ENCODE data around the gene CGB3. TPM values are rescaled to one million over a fixed set of nuclear protein-coding genes. Genes with fewer than 3 reads are reported as not detected.
"Not testable (repeated sequence)": the region's sequence is repeated elsewhere in the genome, so short reads cannot be mapped to it uniquely, and the experiment has no call there.

The CGB3 gene
- not detected in 2 replicates for total RNA-seq

GRCh38 chr19:49024233-49024632 is at the start of gene CGB3:
Gene CGB3, minus strand, starts transcription at chr19:49024333. Its CDS starts 362 bp downstream, at chr19:49023971.
- not testable (repeated sequence) for DNase-seq (ENCODE audit: low read depth in 2 of 2)

- no peak for DNase-seq (ENCODE audit: low read depth in 2 of 2)
These were observed 47.9 kb upstream of the CGB3 start for GRCh38 chr19:49071860-49072547.

DNA sequence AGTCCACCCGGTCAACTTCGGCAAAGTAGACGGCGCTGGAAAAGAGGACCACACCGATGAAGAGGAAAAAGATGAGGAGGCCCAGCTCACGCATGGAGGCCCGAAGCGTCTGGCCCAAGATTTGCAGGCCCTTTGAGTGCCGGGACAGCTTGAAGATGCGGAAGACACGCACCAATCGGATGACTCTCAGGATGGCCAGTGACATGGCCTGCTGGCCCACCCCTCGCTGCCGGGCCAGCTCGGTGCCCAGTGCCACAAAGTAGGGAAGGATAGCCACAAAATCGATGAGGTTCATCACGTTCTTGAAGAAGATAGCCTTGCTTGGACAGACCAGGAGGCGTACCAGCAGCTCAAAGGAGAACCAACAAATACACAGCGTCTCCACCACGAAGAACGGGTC is 46.3 kb upstream of the CGB3 start:
- no peak for DNase-seq (ENCODE audit: low read depth in 2 of 2)

- no peak for DNase-seq (ENCODE audit: low read depth in 2 of 2)
These were observed 44.9 kb upstream of the CGB3 start for GRCh38 chr19:49069026-49069425.

- no peak for DNase-seq (ENCODE audit: low read depth in 2 of 2)
These were observed 43.4 kb upstream of the CGB3 start for GRCh38 chr19:49067554-49067953.

DNA sequence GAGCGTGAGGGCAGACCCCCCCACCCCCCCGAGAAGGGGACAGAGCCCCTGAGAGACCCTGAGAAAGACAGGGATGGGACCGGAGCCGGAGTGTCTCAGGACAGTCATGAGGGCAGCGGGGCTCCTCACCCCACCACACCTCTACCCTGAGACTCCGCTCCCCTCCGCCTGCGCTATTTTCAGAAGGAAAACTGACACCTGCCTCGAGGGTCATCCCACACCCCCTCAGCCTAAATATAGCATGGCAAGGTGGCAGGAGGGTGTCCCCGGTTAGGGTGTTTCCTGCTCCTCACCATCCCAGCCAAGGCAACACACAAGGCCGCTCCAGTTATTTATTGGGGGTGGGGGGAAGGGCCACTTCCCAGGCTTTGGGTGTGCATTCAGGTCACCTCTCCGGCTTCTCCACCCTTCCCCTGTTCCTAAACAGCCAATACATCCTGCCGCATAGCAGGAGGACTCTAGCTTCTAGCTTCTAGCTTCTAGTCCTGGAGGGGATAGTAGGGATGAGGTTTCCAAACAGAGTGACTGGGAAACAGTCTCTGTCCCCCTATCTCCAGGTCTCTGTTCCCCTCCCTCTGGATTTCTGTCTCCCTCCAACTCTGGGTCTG is 41.9 kb upstream of the CGB3 start:
- DNase-seq (ENCODE audit: low read depth in 2 of 2): no peak

DNA sequence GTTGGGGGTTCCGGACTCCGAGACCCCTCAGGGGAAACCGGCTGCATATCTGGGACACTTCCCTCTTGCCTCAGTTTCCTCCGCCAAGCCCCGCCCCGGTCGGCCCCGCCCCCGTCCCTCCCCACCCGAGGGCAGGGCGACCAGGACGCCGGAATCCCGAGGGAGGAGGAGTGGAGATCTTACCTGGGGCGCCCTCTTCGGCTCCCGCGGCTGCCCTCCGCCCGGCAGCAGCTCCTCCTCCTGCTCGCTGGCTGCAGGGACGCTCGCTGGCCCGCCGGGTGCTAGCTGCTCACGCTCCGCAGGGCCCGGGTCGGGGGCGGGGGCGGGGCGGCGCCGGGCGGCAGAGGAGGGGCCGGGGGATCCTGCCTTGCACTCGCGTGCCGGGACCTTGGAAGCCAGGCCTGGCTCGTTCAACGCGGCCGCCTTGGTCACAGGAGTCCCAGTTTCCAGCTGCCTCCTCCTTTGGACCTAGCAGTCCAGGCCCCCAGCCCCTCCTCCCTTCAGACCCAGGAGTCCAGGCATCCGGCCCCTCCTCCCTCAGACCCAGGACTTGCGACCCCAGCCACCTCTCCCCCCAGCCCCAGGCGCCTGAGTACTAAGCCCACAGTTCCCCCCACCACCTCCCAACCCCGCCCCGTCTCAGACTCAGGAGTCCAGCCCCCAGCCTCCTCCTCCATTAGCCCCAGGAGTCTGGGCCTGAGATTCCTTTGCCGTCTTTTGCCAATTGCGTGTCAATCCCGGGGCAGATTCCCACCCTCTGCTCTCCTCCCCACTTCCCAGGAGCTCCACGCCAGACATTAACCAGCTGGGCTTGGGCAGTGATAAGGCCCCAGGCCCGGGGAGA is 40.9 kb upstream of the CGB3 start, which contains the start of gene NTF4:
TSS of gene NTF4 (minus strand) at position 51 of the 844 bp plus-strand sequence. CDS start 2,821 bp downstream, outside the sequence.
- no peak for DNase-seq (ENCODE audit: low read depth in 2 of 2)

DNA sequence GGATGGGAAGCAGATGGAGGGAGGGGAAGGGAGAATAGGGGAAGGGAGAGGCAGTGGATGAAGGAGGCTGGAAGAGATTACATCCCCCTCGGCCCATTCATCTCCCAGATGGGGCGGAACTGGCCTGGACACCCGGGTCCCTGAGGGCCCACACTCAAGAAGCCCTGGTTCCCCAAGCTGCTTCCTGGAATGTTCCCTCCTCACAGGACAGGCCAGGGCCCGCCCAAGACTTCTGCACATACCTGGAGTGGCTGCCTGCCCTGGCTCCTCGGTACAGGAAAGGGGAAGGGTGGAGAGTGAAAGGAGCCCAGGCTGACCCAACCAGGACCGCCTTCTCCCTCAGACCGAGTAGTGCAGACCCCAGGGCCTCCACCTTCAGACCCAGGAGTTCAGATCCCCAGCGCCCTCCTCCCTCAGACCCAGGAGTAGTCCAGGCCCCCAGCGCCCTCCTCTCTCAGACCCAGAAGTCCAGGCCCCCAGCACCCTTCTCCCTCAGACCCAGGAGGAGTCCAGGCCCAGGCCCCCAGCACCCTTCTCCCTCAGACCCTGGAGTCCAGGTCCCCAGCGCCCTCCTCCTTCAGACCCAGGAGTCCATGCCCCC is 40.0 kb upstream of the CGB3 start:
- DNase-seq (ENCODE audit: low read depth in 2 of 2): no peak

- no peak for DNase-seq (ENCODE audit: low read depth in 2 of 2)
These were observed 37.3 kb upstream of the CGB3 start for GRCh38 chr19:49061445-49061844.

GRCh38 chr19:49061000-49061399 is 36.9 kb upstream of the CGB3 start:
- no peak for DNase-seq (ENCODE audit: low read depth in 2 of 2)

- DNase-seq (ENCODE audit: low read depth in 2 of 2): no peak
These were observed 34.9 kb upstream of the CGB3 start for GRCh38 chr19:49059053-49059452.

GRCh38 chr19:49058562-49058961 is 34.4 kb upstream of the CGB3 start:
- peak in 1 of 2 donors; percentile 49 for DNase-seq (ENCODE audit: low read depth in 2 of 2)

DNA sequence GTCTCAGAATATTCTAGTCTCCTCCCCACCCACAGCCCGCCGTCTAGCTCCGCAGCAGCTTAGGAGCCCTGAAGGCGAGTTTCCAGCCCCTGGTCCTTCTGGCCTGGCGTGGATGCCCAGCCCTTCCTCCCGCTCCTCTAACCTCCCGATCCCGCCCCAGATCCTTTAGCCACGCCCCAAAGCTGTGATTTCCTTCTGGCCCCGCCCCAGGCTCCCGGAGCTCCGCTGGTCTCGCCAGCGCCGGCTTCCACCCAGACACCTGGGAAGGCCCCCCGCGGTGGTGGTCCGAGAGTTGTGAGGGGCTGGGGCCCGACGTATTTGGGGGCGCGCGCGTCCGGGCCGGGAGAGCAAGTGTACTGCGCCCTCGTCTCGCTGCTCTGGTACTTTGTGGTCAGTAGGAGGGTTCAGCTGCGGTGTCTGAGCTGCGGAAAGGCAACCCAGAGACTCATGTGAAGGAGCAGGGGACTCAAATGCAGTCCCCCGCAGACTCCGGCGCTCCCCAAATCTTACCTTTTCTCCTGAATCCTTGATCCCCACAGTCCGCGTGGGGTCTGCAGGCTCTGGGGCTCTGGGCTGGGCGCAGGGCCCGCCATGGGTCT is 33.6 kb upstream of the CGB3 start, which contains the start of gene CGB7:
TSS of gene CGB7 (minus strand) at position 114 of the 599 bp plus-strand sequence. CDS start 2,374 bp downstream, outside the sequence.
- peak; percentile 25 to 33 for DNase-seq (ENCODE audit: low read depth in 2 of 2)

DNA sequence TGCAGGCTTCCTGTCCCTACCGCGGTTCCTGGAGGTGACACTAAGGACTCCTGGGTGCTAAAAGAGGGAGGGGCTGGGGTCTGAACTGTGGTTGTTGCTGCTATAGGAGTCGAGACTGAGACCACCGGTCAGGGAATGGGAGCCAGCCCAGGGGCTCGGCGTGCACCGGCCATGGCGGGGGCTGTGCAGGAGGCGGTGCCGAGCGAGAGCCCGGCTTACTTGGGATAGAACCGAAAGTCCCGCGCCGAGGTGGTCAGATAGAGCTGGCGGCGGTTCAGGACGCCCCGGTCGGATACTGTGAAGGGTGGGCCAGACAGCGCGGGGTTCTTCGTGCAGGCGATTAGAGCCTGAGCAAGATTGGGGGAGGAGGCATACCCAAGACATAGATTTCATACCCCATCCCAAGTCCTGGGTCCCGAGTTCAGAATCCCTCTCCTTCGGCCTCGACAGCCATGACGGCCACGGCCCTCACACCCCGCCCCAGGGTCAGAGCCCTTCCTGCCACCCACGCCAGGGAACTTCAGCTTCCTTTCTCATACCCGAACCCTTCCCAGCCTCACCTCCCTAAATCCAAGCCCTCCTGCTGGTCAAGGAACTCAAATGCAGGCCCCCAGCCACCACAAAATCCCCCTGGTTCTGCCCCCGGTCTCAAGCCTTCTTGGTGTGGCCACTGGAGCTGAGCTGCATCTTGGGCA is 32.9 kb upstream of the CGB3 start:
- DNase-seq (ENCODE audit: low read depth in 2 of 2): not testable (repeated sequence)

DNA sequence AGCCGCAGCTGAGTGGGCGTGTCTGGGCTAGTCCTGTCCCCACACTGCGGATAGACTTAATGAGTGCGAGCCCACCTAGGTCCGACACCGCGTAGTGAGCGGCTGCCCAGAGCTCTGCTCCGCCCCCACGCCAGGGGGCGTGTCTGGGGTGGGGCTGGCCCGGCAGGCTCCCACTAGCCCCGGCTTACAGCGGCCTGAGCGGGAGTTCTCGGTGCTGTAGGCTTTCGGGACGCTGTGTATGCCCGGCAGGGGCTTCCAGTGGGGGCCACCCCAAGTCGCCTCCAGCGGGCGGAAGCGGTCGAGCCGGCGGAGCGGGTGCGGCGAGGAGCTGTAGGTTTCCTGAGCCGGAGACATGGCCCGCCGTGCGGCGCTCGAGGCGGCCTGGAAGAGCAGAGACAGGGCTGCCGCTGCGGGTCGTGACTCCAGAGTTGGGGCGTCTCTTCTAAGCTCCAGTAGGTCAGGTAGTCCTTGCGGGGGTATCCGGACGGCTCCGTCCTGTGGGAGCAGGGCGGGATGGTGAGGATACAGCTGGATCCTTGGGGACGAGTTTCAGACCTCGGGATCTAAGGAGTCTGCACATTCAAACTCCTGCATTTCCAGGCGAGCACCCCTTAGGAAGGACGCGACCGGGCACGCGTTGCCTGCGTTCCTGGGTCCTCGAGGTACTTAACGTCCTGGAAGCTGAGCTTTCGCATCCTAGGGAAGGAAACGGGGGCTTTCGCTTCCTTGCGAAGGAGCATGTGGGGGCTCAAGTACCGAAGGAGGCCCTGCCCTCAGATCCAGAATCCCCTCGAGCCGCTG is 32.2 kb upstream of the CGB3 start:
- DNase-seq (ENCODE audit: low read depth in 2 of 2): peak; percentile 37 to 65

DNA sequence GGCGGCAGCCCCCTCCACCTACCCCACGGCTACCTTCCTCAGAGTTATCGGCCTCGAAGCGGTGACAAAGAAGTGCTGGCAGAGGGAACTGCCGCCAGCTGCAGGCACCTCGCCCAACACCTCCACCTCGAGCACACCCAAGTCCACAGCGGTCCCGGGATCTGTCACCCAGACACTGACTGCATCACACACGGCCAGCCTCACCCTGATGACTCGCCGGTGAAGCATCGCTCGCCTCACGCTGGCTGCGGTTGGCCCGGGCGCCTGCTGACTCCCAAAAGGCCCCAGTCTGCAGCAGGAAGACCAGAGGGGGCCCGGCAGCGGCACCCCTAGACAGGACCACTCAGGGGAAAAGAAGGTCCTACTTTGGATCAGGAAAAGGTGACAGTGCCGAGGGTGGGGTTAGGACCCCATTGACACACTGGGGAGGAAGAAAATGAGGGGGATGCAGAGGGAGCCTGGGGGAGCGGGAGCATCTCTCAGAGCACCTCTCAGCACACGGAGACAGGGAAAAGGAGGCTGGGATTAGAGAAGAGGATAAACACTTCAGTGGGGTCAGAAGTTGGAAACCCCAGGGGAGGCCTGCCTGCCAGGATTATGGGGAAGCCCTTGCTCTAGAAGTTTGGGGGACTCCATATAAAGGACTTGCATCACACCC is 26.4 kb upstream of the CGB3 start:
- not testable (repeated sequence) for DNase-seq (ENCODE audit: low read depth in 2 of 2)

DNA sequence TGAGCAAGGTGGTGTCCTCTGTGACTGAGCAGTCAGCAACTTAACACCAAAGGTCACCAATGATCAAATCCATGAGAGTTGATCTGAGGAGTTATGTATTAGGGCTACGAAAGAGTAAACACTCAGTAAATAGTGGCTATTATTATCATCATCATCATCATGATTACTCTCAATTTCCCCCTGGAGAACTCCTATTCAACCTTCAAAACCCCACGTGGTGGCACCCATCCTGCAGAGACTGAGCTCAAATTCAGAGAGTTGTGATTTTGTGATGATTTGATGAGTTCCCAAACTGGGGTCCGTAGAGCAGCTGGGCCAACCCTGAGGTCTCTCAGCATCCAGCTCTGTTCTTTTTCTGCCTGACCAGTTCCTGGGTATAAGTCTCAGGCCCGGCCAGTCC is 25.7 kb upstream of the CGB3 start:
- DNase-seq (ENCODE audit: low read depth in 2 of 2): not testable (repeated sequence)

GRCh38 chr19:49049011-49049410 is 24.9 kb upstream of the CGB3 start, which contains the start of gene CGB8:
Gene CGB8, minus strand, starts transcription at chr19:49049111. Its CDS starts 372 bp downstream, at chr19:49048739.
- not testable (repeated sequence) for DNase-seq (ENCODE audit: low read depth in 2 of 2)

- not testable (repeated sequence) for DNase-seq (ENCODE audit: low read depth in 2 of 2)
These were observed 19.4 kb upstream of the CGB3 start, which contains the start of gene CGB5 for GRCh38 chr19:49043548-49043947. Gene CGB5, plus strand, starts transcription at chr19:49043848. Its CDS starts 362 bp downstream, at chr19:49044210.

Measured in lung microvascular endothelial cell (primary cell).